Small intestine (tissue), 7 donors: ENCODE results near the gene PCBD2. TPM values are rescaled to one million over a fixed set of nuclear protein-coding genes. Genes with fewer than 3 reads are reported as not detected.
"Not testable (repeated sequence)": the region's sequence is repeated elsewhere in the genome, so short reads cannot be mapped to it uniquely, and the experiment has no call there.

ENCODE experiments used
- DNase-seq, 2 donors: peaks; one replicate each; pipeline versions ENCODE4 v3.0.0 to v3.0.0-alpha.2; 2013
- FAIRE-seq: peaks from 2 replicates; lab custom pipeline; 2012; peaks lifted over from hg19 to GRCh38; lab: Jason Lieb, UNC
- H3K27ac ChIP-seq, 3 donors: one replicate each; pipeline ENCODE4 v1.5.1; 2013; ENCODE audit warnings: low read length in 2 of 3, mild to moderate bottlenecking in 2 of 3, control low read depth in 1 of 3, inconsistent platforms in 1 of 3, low read depth in 1 of 3, moderate library complexity in 1 of 3
- H3K27me3 ChIP-seq, 3 donors: one replicate each; pipeline ENCODE4 v1.6.1; 2013; ENCODE audit warnings: low read length in 3 of 3, inconsistent platforms in 1 of 3; ENCODE audit not compliant: control insufficient read depth in 3 of 3, insufficient read depth in 3 of 3
- H3K36me3 ChIP-seq, 3 donors: one replicate each; pipeline ENCODE4 v1.6.1; 2013; ENCODE audit warnings: low read length in 3 of 3, inconsistent platforms in 1 of 3, low read depth in 1 of 3, mild to moderate bottlenecking in 1 of 3, moderate library complexity in 1 of 3; ENCODE audit not compliant: control insufficient read depth in 3 of 3, insufficient read depth in 2 of 3
- H3K4me1 ChIP-seq, 3 donors: one replicate each; pipeline ENCODE4 v1.6.1; 2013; ENCODE audit warnings: low read length in 2 of 3, inconsistent platforms in 1 of 3, low read depth in 1 of 3, mild to moderate bottlenecking in 1 of 3, moderate library complexity in 1 of 3; ENCODE audit not compliant: control insufficient read depth in 3 of 3, insufficient read depth in 2 of 3
- H3K4me3 ChIP-seq, 3 donors: one replicate each; pipeline ENCODE4 v1.5.1; 2013; ENCODE audit warnings: low read length in 3 of 3, control low read depth in 1 of 3, inconsistent platforms in 1 of 3, low read depth in 1 of 3, mild to moderate bottlenecking in 1 of 3, moderate library complexity in 1 of 3
- H3K9me3 ChIP-seq, 2 donors: one replicate each; pipeline ENCODE4 v1.6.1; 2013; ENCODE audit warnings: low read depth in 1 of 2, low read length in 1 of 2; ENCODE audit not compliant: control insufficient read depth in 2 of 2, insufficient read depth in 1 of 2
- WGBS, 3 donors: extraction: QIAGEN DNeasy Blood & Tissue Kit; methylation state at CpG; one replicate each; pipeline ENCODE4 v1.1.7; 2013; 5-methylcytosine and 5-hydroxymethylcytosine counted together
- polyA plus RNA-seq, 4 donors: library from polyadenylated mRNA; stranded (reverse) in 3 of 4; unstranded in 1 of 4; fragments of 200-250 nt in 3 of 4; fragments of 120-200 nt in 1 of 4; gene quantifications; one replicate each; pipeline versions ENCODE4 v1.2.1 to v1.2.3, GENCODE V29; 2013
- donor health status: healthy with polysubstance abuse.
- donor health status: control.
- donor health status: control.
- donor health status: Bipolar disorder and iron deficiency.
- donor health status: healthy.

Gene PCBD2
- polyA plus RNA-seq, 4 donors, result 5.9 to 19.2 (median 12.4) TPM

DNA sequence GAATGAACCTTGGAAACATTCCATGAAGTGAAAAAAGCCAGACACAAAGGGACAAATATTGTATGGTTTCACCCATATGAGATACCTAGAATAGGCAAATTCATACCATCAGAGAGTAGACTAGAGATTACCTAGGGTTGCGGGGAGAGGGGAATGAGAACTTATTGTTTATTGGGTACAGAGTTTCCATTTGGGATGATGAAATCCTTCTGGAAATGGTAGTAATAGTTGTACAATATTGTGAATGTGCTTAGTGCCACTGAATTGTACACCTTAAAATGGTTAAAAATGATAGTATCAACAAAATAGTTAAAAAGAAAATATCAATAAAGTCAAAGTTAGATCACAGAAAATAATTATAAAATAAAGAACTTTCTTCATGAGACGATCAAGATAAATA, 88.2 kb downstream of the PCBD2 start:
- FAIRE-seq, result no peak
- Histone ChIP-seq H3K4me3 (no peak overlapping the region), H3K36me3 (peaks cover 0 to 4% (median 0%) of the 10 kb centered on the region in 3 donors), H3K27ac (no peak overlapping the region), H3K9me3 (no peaks in the 10 kb centered on the region), H3K27me3 (no peaks in the 10 kb centered on the region), H3K4me1 (no peaks in the 10 kb centered on the region)
- 94 to 97% (median 94%) methylated on average over 2 of the region's 2 CpGs for WGBS, 3 donors
- no peak for DNase-seq

DNA sequence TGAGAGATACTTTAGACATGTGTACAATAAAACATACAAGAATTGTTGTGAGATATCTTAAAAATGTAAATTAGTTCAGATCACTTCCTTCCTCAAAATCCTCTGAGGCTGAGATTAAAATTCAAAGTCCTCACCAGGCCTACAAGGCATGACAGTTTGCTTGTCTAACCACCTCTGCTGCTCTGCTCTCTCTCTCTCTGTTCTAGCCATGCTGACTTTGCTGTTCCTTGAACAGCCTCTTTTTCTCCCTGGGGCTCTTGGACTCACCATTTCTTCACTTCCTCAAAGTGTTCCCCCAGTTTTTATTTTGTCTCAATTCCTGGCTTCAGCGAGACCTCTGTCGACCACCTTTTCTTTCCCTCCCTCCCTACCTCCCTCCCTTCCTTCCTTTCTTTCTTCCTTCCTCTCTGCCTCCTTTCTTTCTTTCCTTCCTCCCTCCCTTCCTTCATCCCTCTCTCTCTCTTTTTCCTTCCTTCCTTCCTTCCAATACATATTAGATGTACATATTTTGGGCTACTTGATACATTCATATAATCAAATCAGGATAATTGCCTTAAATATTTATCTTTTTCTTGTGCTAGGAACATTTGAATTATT, 89.7 kb downstream of the PCBD2 start:
- H3K36me3 ChIP-seq, result peaks cover 0 to 4% (median 0%) of the 10 kb centered on the region in 3 donors
- H3K4me3 ChIP-seq, result no peak overlapping the region
- DNase-seq (no peak), FAIRE-seq (no peak)
- H3K4me1 ChIP-seq, result no peaks in the 10 kb centered on the region
- no peaks in the 10 kb centered on the region for H3K9me3 ChIP-seq
- no peak overlapping the region for H3K27ac ChIP-seq
- 64 to 89% (median 69%) methylated on average over 2 of the region's 2 CpGs for WGBS, 3 donors
- no peaks in the 10 kb centered on the region for H3K27me3 ChIP-seq

DNA sequence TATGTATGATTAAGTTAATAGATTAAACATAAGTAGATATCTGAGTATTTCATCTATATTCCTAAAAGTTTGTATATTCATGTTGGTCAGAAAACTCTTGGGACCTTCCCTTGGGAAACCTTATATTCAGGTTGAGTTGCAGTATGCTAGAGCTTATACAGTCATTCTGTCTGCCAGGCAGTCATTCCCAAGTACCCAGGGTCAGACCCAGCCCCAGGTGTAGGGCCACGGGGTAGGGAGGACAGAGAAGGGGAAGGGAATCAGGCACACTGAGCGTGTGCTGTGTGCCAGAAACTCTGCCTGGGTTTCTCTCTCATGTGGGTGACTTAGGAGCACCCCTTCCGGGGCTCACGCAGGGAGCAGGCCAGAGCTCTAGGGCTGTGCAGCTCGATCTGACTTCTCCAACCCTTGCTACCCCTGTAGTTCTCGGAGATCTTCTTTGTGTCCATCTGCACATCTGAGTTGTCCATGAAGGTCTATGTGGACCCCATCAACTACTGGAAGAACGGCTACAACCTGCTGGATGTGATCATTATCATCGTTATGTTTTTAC, 91.0 kb downstream of the PCBD2 start:
- DNase-seq, result no peak
- H3K9me3 ChIP-seq, result no peaks in the 10 kb centered on the region
- FAIRE-seq, result no peak
- peaks cover 0 to 4% (median 0%) of the 10 kb centered on the region in 3 donors for H3K36me3 ChIP-seq
- no peaks in the 10 kb centered on the region for H3K27me3 ChIP-seq
- WGBS, 3 donors, result 89 to 92% (median 91%) methylated on average over 8 of the region's 8 CpGs
- no peaks in the 10 kb centered on the region for H3K4me1 ChIP-seq
- no peak overlapping the region for H3K27ac ChIP-seq
- no peak overlapping the region for H3K4me3 ChIP-seq

DNA sequence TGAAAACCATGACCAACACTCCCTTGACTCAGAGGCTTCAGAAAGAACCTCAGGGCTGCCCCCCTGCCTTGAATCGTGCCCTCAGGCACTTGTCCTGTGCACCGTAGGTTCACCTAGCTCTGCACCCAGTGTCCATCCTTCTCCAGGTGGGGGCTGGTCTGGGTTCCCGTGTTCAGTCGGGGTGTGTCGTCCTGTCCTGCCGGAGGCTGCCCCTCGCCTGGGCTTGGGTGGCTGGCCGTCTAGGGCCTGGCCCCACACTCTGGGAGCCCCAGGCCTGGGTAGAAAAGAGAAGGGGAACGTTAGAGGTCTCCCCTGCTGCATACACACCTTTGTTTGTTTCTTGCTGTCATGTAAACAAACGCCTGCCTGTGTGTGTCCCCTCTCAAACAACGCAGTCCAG, 92.1 kb downstream of the PCBD2 start:
- Histone ChIP-seq H3K9me3 (no peaks in the 10 kb centered on the region), H3K27me3 (no peaks in the 10 kb centered on the region), H3K4me1 (no peaks in the 10 kb centered on the region), H3K36me3 (peaks cover 0 to 4% (median 0%) of the 10 kb centered on the region in 3 donors), H3K27ac (no peak overlapping the region), H3K4me3 (no peak overlapping the region)
- 78 to 85% (median 83%) methylated on average over 11 of the region's 11 CpGs for WGBS, 3 donors
- no peak for FAIRE-seq
- DNase-seq, result no peak

DNA sequence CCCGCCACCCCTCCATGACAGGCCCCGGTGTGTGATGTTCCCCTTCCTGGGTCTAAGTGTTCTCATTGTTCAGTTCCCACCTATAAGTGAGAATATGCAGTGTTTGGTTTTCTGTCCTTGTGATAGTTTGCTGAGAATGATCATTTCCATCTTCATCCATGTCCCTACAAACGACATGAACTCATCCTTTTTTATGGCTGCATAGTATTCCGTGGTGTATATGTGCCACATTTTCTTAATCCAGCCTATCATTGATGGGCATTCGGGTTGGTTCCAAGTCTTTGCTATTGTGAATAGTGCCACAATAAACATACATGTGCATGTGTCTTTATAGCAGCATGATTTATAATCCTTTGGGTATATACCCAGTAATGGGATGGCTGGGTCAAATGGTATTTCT, 93.1 kb downstream of the PCBD2 start:
- FAIRE-seq, DNase-seq, H3K36me3 ChIP-seq, H3K9me3 ChIP-seq, H3K4me1 ChIP-seq, H3K27me3 ChIP-seq, H3K27ac ChIP-seq, H3K4me3 ChIP-seq: not testable (repeated sequence)
- WGBS, 3 donors, result 84 to 93% (median 93%) methylated on average over 5 of the region's 5 CpGs

DNA sequence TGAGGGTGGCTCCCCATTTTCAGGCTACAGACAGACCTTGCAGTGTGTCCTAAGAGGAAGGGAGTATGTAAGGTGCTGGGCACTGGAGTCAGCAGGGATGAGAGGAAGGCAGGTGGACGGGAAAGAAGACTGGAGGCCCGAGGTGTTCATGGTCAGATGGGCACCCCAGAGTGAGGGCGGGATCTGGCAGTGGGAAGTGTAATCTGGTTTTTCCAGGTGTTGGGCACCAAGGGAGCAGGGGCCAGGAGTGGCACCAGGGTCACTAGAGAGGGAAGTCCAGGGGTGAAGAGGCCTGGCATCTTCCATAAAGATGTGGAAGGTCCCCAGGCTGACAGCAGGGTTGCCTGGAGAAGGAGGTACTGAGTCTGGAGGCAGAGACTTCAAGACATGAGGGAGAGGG, 99.4 kb downstream of the PCBD2 start:
- H3K27me3 ChIP-seq, result no peaks in the 10 kb centered on the region
- no peaks in the 10 kb centered on the region for H3K9me3 ChIP-seq
- FAIRE-seq, result no peak
- peaks cover 0 to 5% (median 0%) of the 10 kb centered on the region in 3 donors for H3K36me3 ChIP-seq
- WGBS, 3 donors, result 85 to 88% (median 87%) methylated on average over 3 of the region's 3 CpGs
- H3K4me3 ChIP-seq, result no peak overlapping the region
- no peak for DNase-seq
- no peak overlapping the region for H3K27ac ChIP-seq
- no peaks in the 10 kb centered on the region for H3K4me1 ChIP-seq

DNA sequence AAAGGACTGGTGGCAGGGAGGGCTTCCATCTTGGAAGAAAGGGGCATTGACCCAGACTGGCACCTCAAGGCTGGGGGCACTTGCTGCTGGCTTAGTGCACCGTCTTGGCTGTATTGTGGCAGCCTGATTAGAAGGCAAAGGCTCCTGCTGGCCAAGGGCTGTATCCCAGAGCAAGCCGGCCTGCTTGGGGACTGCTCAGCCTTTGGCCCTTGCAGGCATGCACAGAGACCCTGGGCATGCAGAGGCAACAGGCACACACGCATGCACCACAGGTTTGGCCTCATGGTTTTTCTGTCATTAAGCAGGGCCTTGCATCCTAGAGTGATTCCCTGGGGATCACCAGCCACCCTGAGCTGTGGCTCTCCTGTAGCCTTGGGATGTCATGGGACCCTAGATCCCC, 100.1 kb downstream of the PCBD2 start:
- no peak for FAIRE-seq
- WGBS, 3 donors, result 83 to 95% (median 89%) methylated on average over 3 of the region's 3 CpGs

DNA sequence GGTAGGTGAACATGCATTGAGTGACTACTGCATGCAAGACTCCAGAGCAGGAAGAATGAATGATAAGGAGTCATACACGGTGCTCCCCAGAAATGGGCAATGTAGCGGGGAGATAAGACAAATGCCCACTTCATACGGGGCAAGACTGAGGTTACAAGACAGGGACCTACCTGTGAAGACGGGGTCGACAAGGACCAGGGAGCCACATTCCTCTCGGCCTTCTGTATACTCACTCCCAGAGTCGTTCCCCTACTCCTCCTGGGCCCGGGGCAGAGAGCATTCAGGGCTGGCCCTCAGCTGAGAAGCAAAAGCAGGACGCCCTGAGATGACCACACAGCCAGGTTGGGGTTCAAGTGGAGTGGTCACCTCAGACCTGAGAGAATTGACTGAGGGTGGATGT, 102.4 kb downstream of the PCBD2 start:
- H3K27me3 ChIP-seq, result no peaks in the 10 kb centered on the region
- H3K36me3 ChIP-seq, result peaks cover 0 to 6% (median 0%) of the 10 kb centered on the region in 3 donors
- H3K27ac ChIP-seq, result no peak overlapping the region
- no peaks in the 10 kb centered on the region for H3K9me3 ChIP-seq
- no peaks in the 10 kb centered on the region for H3K4me1 ChIP-seq
- WGBS, 3 donors, result 91 to 95% (median 92%) methylated on average over 9 of the region's 9 CpGs
- no peak for DNase-seq
- FAIRE-seq, result no peak
- H3K4me3 ChIP-seq, result no peak overlapping the region

More for the DNA sequence above, 100.1 kb downstream of the PCBD2 start:
- H3K27me3 ChIP-seq, result no peaks in the 10 kb centered on the region
- no peaks in the 10 kb centered on the region for H3K4me1 ChIP-seq
- DNase-seq, result no peak
- no peak overlapping the region for H3K27ac ChIP-seq
- peaks cover 0 to 5% (median 0%) of the 10 kb centered on the region in 3 donors for H3K36me3 ChIP-seq
- no peak overlapping the region for H3K4me3 ChIP-seq
- no peaks in the 10 kb centered on the region for H3K9me3 ChIP-seq
